SK-N-SH treated with all-trans-retinoic acid at 6 μM for 48 hours (cell line): ENCODE data around the gene TNC.

Experiments used
- ATAC-seq: fragments of 200-7000 bp; cut with Tn5 transposase; 3 replicates; pipeline ENCODE4 v1.9.1; 2020; ENCODE audit warnings: mild to moderate bottlenecking, moderate library complexity
- ARNTL ChIP-seq: fragments of 450-650 bp; formaldehyde crosslinking; IDR thresholded peaks from 2 replicates; pipeline ENCODE4 v1.5.0; 2020; ENCODE audit warnings: low read depth, mild to moderate bottlenecking, moderate library complexity, borderline replicate concordance
- BACH2 ChIP-seq: fragments of 250-450 bp; sonication (Bioruptor Pico); IDR thresholded peaks from 2 replicates; pipeline ENCODE4 v1.9.0; 2021; ENCODE audit warnings: mild to moderate bottlenecking, borderline replicate concordance
- CSDC2 ChIP-seq: fragments of 250-450 bp; sonication (Bioruptor Pico); IDR thresholded peaks from 2 replicates; pipeline ENCODE4 v1.5.0; 2020; ENCODE audit warnings: mild to moderate bottlenecking, moderate library complexity
- ESRRG ChIP-seq: fragments of 250-450 bp; sonication (Bioruptor Pico); IDR thresholded peaks from 2 replicates; pipeline ENCODE4 v1.6.1; 2021; ENCODE audit warnings: mild to moderate bottlenecking
- GLIS3 ChIP-seq: fragments of 250-450 bp; sonication (Bioruptor Pico); IDR thresholded peaks from 2 replicates; pipeline ENCODE4 v1.5.0; 2020; ENCODE audit warnings: mild to moderate bottlenecking, moderate library complexity
- ISL1 ChIP-seq: fragments of 250-450 bp; sonication (Bioruptor Pico); IDR thresholded peaks from 2 replicates; pipeline ENCODE4 v2.1.2; 2022; ENCODE audit warnings: mild to moderate bottlenecking, moderate library complexity
- OSR1 ChIP-seq: fragments of 250-450 bp; sonication (Bioruptor Pico); IDR thresholded peaks from 2 replicates; pipeline ENCODE4 v1.8.0; 2022; ENCODE audit warnings: moderate library complexity, mild to moderate bottlenecking, inconsistent platforms
- PPARA ChIP-seq: fragments of 250-450 bp; sonication (Bioruptor Pico); IDR thresholded peaks from 2 replicates; pipeline ENCODE4 v1.5.0; 2020; ENCODE audit warnings: mild to moderate bottlenecking, borderline replicate concordance
- RARB ChIP-seq: fragments of 250-450 bp; sonication (Bioruptor Pico); IDR thresholded peaks from 2 replicates; pipeline ENCODE4 v1.8.0; 2021; ENCODE audit warnings: mild to moderate bottlenecking, moderate library complexity
- TCF4 ChIP-seq: fragments of 250-450 bp; sonication (Bioruptor Pico); IDR thresholded peaks from 2 replicates; pipeline ENCODE4 v1.8.0; 2021; ENCODE audit warnings: mild to moderate bottlenecking, moderate library complexity, borderline replicate concordance
- TOX ChIP-seq: fragments of 250-450 bp; sonication (Bioruptor Pico); IDR thresholded peaks from 2 replicates; pipeline ENCODE4 v1.8.0; 2021; ENCODE audit warnings: mild to moderate bottlenecking, moderate library complexity, borderline replicate concordance
- ZC3H10 ChIP-seq: fragments of 250-450 bp; sonication (Bioruptor Pico); IDR thresholded peaks from 2 replicates; pipeline ENCODE4 v1.5.1; 2021; ENCODE audit warnings: mild to moderate bottlenecking, moderate library complexity
- ZFP3 ChIP-seq: fragments of 250-450 bp; sonication (Bioruptor Pico); IDR thresholded peaks from 2 replicates; pipeline ENCODE4 v1.5.0; 2020; ENCODE audit warnings: mild to moderate bottlenecking, moderate library complexity
- ZFP30 ChIP-seq: fragments of 450-650 bp; formaldehyde crosslinking; IDR thresholded peaks from 2 replicates; pipeline ENCODE4 v1.5.0; 2022; ENCODE audit warnings: mild to moderate bottlenecking, moderate library complexity
- ZNF565 ChIP-seq: fragments of 450-650 bp; formaldehyde crosslinking; conservative IDR thresholded peaks from 2 replicates; pipeline ENCODE4 v1.5.0; 2020; ENCODE audit warnings: low read depth, mild to moderate bottlenecking, moderate library complexity
- ZNF70 ChIP-seq: fragments of 450-650 bp; formaldehyde crosslinking; IDR thresholded peaks from 2 replicates; pipeline ENCODE4 v1.5.0; 2020; ENCODE audit warnings: mild to moderate bottlenecking, moderate library complexity
- TF ChIP-seq, protein P1 (sequence below): fragments of 250-450 bp; sonication (Bioruptor Pico); IDR thresholded peaks from 2 replicates; pipeline ENCODE4 v1.5.1; 2020; ENCODE audit warnings: low read depth, mild to moderate bottlenecking, moderate library complexity
- TF ChIP-seq, protein P2 (sequence below): fragments of 250-450 bp; sonication (Bioruptor Pico); IDR thresholded peaks from 2 replicates; pipeline ENCODE4 v1.5.0; 2020; ENCODE audit warnings: mild to moderate bottlenecking, moderate library complexity
- TF ChIP-seq, protein P3 (sequence below): fragments of 250-450 bp; sonication (Bioruptor Pico); IDR thresholded peaks from 2 replicates; pipeline ENCODE4 v1.8.0; 2021; ENCODE audit warnings: low read depth, mild to moderate bottlenecking, moderate library complexity, borderline replicate concordance
- TF ChIP-seq, protein P4 (sequence below): fragments of 250-450 bp; sonication (Bioruptor Pico); IDR thresholded peaks from 2 replicates; pipeline ENCODE4 v1.8.0; 2020; ENCODE audit warnings: mild to moderate bottlenecking, moderate library complexity, borderline replicate concordance

TNC gene

DNA sequence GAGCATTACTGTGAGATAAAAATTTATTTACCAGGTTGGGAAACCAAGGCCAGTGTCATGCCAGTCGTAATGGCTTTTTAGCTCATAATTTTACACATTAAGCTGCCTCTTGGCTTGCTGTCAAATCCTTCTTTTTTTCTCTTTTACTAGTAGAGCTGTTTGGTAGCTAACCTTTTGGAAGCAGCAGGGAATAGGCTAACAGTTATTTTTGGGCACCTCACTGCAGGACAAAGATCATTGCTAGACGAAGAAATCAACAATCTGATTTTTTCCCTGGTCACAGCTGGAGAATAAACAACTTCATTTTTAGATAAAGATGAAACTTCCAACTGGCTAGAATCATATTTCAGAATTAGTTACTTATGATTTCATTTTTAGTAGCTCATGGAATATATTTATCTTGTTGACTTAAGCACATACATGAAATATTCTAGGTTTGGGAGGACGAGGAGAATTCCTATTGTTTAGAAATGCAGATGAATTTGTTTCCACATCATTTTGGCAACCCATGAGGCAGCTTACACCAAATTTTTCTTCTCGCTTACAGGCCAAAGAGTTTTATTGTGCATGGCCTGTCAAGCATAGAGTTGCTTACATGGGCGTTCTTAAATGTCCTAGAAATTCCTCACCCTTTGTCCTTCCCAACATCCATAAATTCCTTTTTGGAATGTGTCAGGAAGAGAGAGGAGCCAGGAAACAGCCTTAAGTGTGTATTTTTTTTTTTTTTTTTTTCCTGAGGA is 19.6 kb downstream of the TNC start:
- no peak for ATAC-seq
- no peak for TF ChIP-seq GLIS3
- no peak for TF ChIP-seq RARB
- no peak for TF ChIP-seq TOX (CRISPR knock-in tag)
- TF ChIP-seq, protein P1, sequence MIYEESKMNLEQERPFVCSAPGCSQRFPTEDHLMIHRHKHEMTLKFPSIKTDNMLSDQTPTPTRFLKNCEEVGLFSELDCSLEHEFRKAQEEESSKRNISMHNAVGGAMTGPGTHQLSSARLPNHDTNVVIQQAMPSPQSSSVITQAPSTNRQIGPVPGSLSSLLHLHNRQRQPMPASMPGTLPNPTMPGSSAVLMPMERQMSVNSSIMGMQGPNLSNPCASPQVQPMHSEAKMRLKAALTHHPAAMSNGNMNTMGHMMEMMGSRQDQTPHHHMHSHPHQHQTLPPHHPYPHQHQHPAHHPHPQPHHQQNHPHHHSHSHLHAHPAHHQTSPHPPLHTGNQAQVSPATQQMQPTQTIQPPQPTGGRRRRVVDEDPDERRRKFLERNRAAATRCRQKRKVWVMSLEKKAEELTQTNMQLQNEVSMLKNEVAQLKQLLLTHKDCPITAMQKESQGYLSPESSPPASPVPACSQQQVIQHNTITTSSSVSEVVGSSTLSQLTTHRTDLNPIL (CRISPR knock-in tag): no peak
- TF ChIP-seq ZFP3 (CRISPR knock-in tag): no peak

DNA sequence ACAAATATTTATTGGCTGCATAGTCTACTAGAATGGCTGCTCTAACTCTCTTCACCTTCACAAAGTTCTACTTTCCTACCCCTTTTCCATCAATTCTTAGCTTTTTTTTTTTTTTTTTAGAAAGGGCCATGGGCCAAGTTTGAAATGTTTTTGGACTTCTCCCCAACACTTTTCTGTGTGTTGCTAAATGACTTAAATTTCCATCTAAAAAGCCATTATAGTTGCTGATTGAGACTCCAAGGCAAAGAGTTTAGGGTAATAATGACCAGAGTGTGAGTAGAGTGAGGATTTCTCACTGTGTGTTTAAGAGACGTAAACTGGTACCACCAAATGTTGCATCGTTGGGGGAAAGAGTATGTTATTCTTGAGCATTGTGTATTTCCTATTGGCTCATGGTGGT is 24.4 kb downstream of the TNC start:
- no peak for TF ChIP-seq ESRRG (CRISPR knock-in tag)
- no peak for TF ChIP-seq ZFP30 (CRISPR knock-in tag)
- TF ChIP-seq ZNF70 (CRISPR knock-in tag): no peak
- TF ChIP-seq GLIS3: no peak
- TF ChIP-seq, protein P2, sequence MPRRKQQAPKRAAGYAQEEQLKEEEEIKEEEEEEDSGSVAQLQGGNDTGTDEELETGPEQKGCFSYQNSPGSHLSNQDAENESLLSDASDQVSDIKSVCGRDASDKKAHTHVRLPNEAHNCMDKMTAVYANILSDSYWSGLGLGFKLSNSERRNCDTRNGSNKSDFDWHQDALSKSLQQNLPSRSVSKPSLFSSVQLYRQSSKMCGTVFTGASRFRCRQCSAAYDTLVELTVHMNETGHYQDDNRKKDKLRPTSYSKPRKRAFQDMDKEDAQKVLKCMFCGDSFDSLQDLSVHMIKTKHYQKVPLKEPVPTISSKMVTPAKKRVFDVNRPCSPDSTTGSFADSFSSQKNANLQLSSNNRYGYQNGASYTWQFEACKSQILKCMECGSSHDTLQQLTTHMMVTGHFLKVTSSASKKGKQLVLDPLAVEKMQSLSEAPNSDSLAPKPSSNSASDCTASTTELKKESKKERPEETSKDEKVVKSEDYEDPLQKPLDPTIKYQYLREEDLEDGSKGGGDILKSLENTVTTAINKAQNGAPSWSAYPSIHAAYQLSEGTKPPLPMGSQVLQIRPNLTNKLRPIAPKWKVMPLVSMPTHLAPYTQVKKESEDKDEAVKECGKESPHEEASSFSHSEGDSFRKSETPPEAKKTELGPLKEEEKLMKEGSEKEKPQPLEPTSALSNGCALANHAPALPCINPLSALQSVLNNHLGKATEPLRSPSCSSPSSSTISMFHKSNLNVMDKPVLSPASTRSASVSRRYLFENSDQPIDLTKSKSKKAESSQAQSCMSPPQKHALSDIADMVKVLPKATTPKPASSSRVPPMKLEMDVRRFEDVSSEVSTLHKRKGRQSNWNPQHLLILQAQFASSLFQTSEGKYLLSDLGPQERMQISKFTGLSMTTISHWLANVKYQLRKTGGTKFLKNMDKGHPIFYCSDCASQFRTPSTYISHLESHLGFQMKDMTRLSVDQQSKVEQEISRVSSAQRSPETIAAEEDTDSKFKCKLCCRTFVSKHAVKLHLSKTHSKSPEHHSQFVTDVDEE (CRISPR knock-in tag): no peak
- ATAC-seq: no peak

DNA sequence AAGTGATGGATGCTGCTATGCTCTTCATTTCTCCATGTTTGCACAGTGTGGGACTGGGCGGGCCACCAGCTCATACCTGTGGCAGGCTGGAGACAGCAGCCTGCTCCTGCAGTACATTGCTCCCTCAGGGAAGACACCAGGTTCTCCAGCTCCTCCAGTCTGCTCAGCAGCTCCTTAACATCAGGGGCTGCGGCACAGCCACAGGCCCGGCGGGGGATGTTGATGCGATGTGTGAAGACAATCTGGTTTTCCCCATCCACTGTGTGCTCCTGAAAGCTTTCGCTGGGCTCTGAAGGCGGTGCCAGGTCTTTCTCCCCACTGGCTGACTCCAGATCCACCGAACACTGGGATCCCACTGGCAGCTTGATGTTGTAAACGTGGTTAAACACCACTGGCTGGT is 27.5 kb downstream of the TNC start:
- peak; percentile 3; the same call in 1 of the 3 replicates for ATAC-seq
- TF ChIP-seq, protein P2 (CRISPR knock-in tag): no peak
- no peak for TF ChIP-seq ISL1 (CRISPR knock-in tag)
- TF ChIP-seq, protein P3, sequence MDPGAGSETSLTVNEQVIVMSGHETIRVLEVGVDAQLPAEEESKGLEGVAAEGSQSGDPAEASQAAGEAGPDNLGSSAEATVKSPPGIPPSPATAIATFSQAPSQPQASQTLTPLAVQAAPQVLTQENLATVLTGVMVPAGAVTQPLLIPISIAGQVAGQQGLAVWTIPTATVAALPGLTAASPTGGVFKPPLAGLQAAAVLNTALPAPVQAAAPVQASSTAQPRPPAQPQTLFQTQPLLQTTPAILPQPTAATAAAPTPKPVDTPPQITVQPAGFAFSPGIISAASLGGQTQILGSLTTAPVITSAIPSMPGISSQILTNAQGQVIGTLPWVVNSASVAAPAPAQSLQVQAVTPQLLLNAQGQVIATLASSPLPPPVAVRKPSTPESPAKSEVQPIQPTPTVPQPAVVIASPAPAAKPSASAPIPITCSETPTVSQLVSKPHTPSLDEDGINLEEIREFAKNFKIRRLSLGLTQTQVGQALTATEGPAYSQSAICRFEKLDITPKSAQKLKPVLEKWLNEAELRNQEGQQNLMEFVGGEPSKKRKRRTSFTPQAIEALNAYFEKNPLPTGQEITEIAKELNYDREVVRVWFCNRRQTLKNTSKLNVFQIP (CRISPR knock-in tag): no peak
- TF ChIP-seq CSDC2 (CRISPR knock-in tag): no peak
- no peak for TF ChIP-seq ESRRG (CRISPR knock-in tag)
- TF ChIP-seq ZFP30 (CRISPR knock-in tag): no peak
- no peak for TF ChIP-seq ARNTL (CRISPR knock-in tag)
- TF ChIP-seq, all 23 proteins: peak for 0

DNA sequence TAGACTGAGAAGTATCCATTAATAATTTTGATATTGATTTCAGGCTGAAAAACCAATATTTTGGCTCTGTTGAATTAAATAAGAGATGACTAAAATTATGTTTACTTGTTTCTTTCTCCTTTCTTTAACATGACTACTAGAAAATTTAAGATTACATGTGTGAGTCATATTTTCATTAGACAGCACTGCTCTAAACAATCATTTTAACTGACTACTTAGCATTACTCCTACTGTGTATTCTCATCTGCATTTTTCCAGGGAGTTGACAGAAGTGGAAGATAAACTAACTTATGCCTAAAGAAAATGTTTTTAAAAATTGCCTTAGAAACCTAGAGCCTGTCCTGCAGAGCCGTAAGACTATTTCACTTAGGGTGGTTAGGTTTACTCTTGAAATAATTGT is 29.1 kb downstream of the TNC start:
- ATAC-seq: no peak
- TF ChIP-seq ZNF70 (CRISPR knock-in tag) (no peak), ZNF565 (CRISPR knock-in tag) (no peak), PPARA (CRISPR knock-in tag) (no peak), BACH2 (CRISPR knock-in tag) (no peak), TCF4 (no peak), ZC3H10 (CRISPR knock-in tag) (no peak), OSR1 (CRISPR knock-in tag) (no peak)
- TF ChIP-seq, protein P1 (CRISPR knock-in tag): no peak
- TF ChIP-seq, protein P2 (CRISPR knock-in tag): no peak
- TF ChIP-seq, protein P4, sequence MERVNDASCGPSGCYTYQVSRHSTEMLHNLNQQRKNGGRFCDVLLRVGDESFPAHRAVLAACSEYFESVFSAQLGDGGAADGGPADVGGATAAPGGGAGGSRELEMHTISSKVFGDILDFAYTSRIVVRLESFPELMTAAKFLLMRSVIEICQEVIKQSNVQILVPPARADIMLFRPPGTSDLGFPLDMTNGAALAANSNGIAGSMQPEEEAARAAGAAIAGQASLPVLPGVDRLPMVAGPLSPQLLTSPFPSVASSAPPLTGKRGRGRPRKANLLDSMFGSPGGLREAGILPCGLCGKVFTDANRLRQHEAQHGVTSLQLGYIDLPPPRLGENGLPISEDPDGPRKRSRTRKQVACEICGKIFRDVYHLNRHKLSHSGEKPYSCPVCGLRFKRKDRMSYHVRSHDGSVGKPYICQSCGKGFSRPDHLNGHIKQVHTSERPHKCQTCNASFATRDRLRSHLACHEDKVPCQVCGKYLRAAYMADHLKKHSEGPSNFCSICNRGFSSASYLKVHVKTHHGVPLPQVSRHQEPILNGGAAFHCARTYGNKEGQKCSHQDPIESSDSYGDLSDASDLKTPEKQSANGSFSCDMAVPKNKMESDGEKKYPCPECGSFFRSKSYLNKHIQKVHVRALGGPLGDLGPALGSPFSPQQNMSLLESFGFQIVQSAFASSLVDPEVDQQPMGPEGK (CRISPR knock-in tag): no peak
